NCI-H2081 (cell line): ENCODE measurements around the gene NR1I2.

ENCODE experiments used
- DNase-seq, 2 experiments: peaks; one replicate each; lab custom pipeline; 2025; lab: John Stamatoyannopoulos, UW

NR1I2 gene

DNA sequence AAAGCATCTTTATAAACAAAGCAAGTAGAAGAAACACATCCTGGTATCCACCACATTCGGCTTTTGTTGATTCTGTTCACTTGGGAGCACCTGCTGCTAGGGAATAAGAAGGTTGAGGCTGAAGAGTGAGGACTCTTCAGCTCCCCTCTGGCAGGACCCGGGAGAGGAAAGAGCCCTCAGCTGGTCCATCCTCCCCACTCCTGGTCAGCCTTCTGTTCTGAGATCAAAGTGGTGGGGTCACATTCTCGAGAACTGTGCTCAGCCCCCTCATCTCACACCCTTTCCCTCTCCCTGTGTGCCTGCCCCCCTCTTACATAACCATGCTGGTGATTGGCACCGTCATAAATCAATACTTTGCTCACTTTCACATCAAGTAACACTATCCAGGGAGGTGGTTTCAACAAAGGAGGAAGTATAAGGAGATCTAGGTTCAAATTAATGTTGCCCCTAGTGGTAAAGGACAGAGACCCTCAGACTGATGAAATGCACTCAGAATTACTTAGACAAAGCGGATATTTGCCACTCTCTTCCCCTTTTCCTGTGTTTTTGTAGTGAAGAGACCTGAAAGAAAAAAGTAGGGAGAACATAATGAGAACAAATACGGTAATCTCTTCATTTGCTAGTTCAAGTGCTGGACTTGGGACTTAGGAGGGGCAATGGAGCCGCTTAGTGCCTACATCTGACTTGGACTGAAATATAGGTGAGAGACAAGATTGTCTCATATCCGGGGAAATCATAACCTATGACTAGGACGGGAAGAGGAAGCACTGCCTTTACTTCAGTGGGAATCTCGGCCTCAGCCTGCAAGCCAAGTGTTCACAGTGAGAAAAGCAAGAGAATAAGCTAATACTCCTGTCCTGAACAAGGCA is at the start of gene NR1I2:
Gene NR1I2 (plus strand): TSS at position 772 of the 869 bp plus-strand sequence.
- no peak for DNase-seq

DNA sequence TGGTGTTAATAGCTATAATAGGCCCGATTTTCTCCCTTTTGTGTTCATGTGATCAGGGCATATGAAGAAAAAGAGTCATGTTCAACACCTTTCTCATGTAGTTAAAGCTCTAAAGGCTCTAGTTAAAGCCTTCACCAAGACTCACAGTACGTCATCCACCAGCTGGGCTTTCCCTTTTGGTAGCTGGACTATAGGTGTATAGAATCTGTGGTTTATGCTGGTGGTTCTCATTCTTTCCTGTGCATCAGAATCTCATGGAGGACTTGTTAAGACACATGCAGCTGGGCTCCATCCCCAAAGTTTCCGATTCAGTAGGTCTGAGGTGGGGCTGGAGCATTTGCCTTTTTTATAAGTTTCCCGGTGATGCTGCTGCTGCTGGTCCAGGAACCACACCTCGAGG is 48.1 kb upstream of the NR1I2 start:
- DNase-seq = no peak

DNA sequence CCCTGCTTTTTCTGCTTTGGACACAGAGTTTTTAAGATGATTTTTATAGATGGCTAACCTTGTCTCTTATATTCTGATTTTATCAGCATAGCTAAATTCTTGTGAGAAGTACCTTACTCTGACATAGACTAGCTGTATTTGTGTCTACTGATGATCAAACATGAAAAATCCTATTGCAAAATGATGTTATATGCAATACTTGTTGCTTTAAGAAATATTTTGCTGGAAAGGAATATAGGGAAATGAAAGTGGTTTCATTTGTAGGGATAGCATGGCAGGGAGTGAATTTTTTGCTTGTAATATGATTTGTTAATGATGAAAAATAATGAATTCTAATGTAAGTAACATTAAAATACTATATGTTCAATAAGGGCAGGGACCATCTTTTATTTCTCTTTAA is 43.2 kb upstream of the NR1I2 start:
- no peak for DNase-seq

DNA sequence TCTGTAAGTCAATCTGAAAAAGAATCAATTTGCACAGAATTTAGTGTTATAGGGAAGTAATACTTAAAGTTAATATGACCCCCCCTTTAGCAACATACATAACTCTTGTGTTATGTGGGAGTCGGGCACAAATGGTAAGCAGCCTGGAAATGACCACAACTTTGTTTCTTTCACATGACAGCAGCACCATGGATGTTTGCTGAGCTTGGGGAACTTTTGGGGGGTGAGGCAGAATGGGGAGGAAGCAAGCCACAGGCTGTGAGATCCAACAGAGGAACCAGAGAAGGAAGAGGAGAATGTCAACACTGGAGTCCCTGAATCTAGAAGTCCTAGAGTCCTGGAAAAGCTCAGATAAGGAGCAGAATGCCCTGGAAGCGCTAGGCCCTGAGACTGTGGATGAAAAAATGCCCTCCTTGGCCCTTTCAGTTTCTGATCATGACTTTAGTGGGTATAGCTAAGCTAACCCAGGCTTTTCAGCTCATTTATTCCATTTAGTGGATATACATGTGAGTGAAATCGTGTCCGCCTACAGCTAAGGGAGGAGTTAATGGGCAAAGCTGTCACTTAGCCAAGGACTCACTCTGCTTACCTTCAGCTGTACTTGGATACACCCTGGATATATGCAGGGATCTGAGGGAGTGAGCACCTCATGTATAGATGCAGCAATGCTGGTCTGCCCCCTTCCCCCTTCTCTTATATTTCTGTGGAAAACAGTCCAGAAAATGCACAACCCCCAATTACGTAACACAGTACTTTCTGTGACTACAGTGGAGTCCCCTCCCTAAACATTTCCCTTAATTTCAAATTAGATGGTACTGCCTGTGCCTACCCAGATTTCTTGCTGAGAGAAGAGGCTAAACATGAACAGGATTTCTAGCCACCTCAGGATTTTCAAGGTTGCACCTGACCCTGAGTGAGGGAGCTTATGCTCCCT is 40.0 kb upstream of the NR1I2 start:
- no peak for DNase-seq

DNA sequence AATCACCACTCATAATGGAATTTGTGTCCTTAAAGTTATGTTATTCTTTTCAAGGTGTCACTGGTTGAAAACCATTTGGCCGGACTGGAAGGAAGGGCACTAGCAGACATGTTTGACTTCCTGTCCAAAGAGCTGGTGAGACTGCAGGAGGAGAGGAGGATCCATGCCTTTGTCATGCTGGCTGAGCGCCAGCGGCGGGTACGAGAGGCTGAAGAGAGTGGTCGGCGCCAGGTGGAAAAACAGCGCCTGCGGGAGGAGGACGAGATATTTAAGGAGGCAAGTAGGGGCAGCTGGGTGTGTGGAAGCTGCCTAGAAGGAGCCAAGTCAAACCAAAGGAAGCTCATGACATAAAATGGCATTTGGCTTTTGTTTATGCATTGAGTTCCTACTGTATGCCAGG is 38.0 kb upstream of the NR1I2 start:
- no peak for DNase-seq

DNA sequence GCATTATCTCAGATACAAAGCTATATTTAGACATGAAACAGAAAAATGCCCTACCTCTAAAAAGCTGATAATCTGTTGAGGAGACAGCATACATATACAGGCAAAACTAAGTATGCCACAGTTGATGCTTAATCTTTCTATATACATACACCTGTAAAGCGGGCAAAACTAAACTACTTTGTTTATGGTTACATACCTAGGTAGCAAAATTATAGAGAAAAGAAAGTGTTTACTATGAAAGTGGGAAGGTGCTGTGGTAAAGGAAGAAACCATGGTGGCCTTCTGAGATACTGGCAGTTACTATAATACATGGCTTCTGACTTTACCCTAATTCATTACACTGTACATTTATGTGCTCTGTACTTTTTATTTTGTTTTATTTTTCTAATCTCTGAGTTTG is 36.0 kb upstream of the NR1I2 start:
- no peak for DNase-seq

DNA sequence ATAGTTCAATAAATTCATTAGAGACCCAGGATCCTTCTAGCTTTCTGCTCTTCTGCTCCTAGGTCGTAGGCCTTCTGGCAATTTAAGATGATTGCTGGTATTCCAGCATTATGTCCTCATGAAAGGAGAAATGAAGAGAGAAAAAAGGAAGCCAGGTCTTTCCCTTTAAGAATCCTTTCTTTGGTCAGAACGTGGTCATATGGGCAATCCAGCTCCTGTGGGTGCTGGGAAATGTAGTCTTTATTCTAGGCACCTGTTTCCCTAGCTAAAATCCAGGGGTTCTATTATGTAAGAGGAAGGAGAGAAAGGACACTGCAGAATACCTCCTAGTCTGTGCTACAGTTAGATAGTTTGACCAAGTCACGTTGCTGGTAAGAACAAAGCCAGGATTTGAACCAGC is 35.5 kb upstream of the NR1I2 start:
- DNase-seq = no peak

DNA sequence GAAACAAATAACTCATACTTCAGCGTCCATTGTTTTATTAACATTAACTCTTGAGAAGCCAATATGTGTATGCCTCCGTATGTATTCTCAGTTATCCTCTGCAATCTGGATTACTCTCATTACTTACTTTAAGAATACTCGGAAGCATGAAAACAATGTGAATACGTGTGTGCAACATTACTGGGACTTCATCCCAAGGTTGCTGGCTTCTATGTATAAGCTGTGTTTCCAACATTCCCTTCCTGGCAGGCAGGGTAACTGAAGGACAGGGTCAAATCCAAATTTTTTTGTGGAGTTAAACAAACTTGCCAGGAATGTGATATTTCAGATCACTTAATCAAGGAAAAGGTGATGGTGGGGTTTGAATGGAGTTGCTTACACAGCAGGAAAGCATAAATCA is 34.5 kb upstream of the NR1I2 start:
- no peak for DNase-seq

DNA sequence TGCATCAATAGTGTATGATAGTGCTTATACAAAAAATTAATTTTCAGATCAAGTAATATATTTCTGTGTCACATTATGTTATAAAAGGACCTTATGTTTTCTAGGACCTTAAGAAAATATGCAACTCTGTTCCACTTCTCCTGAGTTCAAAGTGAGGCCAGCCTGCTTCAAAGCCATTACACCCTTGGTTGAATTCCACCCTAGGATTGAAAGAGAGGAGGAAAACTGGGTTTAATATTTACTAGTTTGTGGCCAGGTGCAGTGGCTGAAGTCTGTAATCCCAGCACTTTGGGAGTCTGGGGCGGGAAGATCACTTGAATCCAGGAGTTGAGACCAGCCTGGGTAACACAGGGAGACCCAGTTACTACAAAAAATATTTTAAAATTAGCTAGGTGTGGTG is 32.9 kb upstream of the NR1I2 start:
- DNase-seq = no peak

DNA sequence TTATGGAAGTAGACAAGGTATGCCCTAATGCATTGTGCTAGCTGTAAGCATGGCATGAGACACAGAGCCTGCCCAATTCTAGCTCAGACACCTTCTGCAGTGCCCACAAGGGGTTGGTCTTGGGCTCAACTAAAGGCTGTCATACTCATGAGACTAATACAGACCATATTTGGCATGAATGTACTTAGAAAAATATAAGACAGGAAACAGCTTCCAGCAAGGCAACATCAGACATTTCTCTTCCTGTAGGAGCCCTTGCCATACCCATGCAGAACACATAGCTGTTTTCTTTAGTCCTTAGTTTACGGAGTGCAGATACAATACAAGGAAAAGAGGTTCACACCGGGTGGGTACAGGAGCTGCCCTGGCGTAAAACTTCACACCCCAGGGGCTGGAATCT is 30.5 kb upstream of the NR1I2 start:
- no peak for DNase-seq

DNA sequence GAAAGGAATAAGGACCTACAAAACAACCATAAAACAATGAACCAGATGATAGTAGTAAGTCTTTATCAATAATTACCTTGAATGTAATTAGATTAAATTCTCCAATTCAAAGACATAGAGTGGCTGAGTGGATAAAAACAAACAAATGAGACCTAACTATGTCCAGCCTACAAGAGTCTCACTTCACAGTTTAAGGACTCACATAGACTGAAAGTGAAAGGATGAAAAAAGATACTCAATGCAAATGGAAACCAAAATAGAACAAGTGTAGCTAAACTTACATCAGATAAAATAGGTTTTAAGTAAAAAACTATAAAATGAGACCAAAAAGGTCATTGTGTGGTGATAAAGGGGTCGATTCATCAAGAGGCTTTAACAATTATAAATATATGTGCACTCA is 21.9 kb upstream of the NR1I2 start:
- no peak for DNase-seq

DNA sequence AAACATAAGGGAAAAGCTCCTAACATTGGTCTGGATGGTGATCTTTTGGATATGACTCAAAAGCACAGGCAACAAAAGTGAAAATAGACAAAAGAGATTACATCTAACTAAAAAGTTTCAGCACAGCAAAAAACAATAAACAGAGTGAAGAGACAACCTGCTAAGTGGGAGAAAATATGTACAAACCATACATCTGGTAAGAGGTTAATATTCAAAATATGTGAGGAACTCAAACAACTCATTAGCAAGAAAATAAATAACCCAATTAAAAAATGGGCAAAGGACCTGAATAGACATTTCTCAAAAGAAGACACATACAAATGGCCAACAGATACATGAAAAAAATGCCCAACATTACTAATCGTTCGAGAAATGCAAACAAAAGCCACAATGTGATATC is 19.0 kb upstream of the NR1I2 start:
- DNase-seq = no peak

DNA sequence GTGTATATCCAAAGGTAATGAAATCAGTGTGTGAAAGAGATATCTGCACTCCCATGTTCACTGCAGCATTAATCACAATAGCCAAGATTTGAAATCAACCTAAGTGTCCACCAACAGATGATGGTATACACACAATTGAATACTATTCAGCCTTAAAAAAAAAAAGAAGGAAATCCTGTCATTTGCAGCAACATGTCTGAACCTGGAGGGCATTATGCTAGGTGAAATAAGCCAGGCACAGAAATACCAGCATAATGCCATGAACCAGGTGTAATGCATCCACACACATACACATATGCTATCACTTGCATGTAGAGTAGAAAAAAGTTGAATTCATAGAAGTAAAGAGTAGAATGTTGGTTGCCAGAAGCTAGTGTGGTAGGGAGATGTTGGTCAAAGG is 18.4 kb upstream of the NR1I2 start:
- no peak for DNase-seq

DNA sequence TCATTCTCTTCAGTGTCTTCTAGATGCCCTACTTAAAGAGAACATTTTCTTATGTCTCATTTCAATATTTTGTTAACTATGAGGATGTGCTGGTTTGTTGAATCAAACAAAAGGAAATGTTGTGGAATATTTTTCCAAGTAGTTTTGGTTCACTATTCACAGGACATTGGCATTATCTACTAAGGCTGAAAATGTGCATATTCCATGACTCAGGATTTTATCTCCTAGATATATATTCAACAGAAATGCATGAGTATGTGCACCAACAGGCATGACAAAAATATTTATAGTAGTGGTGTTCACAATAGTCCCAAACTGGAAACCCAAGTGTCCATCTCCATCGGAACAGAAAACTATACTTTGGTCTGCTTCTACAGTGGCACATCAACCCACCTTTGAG is 16.7 kb upstream of the NR1I2 start:
- no peak for DNase-seq

DNA sequence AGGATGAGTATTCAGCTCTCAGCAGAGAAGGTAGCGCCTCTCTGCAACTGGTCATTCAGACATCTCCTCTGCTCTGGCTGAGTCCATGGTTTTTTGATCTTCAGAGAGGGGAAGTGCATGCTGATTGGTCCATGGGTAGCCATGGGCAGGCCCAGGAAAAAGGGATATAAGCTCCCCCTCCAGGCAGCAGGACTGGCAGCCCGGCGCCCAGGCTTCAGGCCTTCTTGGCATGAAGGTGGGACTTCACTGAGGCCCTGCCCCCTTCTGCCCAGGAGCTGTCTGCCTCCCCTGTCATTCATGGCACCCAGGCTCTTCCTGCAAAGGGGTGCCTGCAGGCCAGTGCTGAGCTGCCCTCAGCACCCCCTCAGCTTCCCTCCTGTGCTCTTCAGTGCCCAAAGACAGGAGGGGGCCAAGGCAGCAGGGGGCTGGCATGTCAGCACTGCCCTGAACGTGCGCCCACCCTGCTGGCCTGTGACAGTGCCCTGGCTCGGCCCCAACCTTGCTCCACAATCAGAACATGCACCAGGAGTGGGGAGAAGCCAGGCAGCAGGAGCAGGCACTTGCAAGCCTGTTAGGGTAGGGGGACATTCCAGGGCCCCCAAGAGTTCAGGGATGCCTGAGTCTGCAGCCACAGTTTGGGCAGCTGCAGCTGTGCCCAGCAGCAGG is 13.8 kb upstream of the NR1I2 start:
- no peak for DNase-seq

DNA sequence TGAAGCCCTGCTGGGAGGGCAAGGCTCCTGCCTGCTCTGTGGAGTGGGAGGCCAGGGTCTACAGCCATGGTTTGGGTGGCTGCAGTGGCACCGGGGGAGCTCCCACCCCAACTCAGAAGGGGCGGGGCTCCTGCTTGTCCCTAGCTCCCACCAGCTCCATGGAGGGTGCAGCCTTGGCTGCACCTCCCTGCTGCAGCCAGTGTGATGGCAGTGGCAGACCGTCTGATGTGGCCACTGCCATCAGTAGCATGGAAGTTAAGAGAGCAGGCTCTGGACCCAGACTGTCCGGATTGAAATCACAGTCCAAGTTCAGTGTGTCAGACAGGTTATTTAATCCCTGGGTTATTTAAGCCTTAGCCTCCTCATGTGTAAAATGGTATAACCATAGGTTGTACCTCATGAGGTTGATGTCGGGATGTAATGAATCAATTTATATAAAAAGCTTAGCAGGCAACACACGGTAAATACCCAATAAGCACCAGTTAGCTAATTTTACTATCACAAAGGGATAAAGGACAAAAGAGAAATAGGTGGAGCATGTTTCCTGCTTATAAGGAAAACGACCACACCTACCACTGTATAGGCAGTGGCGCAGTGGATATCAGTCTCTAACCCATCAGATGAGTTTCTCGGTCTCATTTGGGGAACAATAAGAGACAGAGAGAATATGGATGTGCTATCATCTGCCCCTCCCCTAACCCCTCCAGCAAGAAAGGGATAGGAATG is 13.1 kb upstream of the NR1I2 start:
- no peak for DNase-seq

DNA sequence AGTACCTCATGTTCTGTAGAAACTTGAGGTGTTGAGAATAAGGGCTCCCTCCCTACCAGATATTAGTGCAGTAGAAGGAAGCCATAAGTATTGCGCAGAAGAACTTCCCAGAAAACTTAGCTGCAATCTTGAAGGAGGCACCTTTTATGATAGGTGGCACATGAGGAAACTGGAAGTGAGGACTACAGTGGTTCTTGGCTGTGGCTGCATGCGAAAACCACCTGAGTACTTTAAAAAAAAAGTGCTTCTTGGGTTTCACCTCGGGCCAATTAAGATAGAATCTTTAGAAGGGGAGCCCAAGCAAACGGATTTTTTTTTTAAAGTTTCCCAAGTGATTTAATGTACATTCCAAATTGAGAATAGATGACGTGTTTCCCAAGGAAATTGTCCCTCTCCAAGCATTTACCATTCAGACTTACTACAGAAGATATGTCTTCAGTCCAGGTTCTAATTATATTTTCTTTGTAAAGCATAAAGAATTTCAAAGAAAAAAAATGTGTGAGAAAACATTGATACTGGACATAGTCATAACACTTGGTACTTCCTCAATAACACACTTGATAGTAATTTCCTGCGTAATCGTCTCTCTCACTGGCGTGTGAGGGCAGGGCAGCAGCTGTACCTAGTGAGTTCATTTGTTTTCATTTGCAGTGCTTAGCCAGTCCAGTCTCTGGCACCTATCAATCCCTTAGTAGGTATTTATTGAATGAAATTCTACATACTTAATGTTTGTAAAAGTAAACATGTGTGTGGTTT is 12.3 kb upstream of the NR1I2 start:
- no peak for DNase-seq

DNA sequence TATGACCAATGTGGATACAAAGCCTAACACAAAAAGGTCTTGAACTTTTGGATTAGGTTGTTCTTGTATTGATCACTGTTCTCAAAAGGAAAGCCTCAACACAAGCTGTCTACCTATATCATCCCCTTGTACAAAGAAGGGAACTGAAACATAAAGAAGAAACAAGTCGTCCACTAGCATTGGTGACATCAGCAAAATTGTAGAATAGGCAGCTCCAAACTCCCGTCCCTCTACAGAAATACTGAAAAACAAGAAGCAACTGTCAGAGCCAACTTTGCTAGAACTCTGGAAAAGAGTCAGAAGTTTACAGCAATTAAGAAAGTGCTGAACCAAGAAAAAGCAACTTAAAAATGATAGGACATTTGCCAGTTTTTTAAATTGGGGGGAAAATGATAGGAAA is 7.5 kb upstream of the NR1I2 start:
- no peak for DNase-seq

DNA sequence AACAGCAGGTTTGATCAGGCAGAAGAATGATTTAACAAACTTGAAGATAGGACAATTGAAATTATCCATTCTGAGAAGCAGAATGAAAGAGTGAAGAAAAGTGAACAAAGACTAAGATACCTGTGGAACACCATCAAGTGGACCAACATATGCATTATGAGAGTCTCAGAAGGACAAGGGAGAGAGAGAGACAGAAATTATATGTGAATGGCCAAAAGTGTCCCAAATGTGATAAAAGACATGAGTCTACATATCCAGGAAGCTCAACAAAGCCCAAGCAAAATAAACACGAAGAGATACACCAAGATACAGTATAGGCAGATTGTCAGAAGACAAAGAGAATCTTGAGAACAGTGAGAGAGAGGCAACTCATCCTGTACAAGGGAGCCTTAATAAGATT is 5.6 kb upstream of the NR1I2 start:
- DNase-seq = no peak

DNA sequence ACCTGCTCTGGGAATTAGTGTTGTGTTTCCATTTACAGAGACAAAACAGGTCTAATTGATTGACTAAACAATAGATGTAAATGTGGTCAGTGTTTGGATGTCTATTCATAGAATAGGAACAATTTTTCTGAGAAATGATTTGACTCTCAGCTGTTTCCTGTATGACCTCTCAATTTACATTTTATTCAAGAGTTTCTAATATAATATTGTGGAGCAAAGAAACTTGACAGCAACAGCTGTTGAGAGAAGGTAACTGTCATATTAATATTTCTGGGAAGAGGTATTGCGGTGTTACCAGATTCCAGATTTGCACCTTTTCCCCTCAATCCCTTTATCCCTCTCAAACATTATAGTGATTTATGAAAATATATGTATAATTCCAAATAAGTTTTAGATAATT is 3.7 kb upstream of the NR1I2 start:
- no peak for DNase-seq

DNA sequence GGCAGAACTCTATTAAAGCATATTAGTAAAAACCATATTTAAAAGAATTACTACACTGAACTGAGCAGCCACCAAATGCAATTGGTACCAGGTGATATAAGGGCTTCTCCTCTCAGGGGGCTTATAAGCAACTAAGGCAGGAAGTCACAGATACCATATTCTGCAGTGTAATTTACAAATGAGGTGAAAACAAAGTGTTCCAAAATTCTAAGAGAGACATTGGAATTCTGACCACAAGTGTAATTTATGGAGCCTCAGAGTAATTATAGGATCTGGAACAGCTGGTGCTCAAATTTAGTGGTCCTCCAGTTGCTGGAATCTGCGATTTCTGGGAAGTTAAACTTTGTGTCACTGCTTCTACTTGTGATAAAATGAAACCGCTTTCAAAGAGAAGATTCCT is 3.1 kb upstream of the NR1I2 start:
- DNase-seq = no peak
